AG09319 (cell line): ENCODE results near the gene DIP2C.

ENCODE experiments used
- DNase-seq: peaks from one replicate; pipeline ENCODE4 v3.0.0-alpha.2; 2010; ENCODE audit warnings: low read depth; ENCODE audit errors: extremely low read depth
- CTCF ChIP-seq: IDR thresholded peaks from 2 replicates; pipeline ENCODE4 v1.5.1; 2011; ENCODE audit warnings: low read depth, mild to moderate bottlenecking, inconsistent platforms, low read length, moderate library complexity

Gene DIP2C

DNA sequence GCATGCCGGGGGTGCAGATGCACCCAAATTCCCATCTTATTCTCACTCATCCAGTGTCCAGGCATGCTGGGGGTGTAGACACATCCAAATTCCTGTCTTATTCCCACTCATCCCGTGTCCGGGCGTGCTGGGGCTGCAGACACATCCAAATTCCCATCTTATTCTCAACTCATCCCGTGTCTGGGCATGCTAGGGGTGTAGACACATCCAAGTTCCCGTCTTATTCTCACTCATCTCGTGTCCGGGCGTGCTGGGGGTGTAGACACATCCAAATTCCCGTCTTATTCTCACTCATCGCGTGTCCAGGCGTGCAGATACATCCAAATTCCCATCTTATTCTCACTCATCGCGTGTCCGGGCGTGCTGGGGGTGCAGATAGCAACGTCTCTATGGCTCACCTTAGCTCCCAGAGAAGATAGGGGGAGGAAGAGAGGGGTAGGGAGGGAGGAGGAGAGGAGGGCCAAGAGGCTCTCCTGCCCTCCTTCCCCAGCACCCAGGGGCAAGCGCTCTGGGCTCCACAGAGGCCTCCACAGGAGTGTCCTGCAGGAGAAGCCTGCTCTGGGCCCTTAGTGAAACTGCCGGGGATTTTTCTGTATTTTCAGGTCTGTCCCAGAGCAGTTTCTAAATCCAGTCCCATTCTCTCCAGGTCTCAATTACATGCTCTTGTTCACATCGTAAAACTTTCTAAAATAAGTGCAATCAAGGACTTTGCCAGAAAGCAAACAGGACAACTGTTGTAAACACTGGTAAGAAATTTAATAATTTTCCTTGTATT, 210.8 kb downstream of the DIP2C start:
- TF ChIP-seq CTCF, result no peak
- no peak for DNase-seq

- DNase-seq, result no peak
- TF ChIP-seq CTCF, result no peak
Measured at GRCh38 chr10:477620-478019, 211.8 kb downstream of the DIP2C start.

DNA sequence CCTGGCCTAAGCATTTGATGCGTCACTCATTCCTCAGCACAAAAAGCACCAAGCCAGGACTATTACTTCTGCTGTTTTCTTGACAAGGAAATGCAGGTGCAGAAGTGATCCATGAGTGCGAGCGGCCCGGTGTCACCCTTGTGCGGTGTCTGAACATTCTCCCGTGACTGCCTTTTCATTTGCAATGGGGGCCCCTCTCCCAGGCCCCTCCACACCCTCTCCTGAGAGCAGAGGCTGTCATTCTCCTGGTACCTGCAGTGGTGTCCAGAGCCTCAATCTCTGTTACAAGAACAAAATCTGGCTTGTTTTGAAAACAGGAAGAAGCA, 213.1 kb downstream of the DIP2C start:
- TF ChIP-seq CTCF, result no peak
- DNase-seq, result no peak

GRCh38 chr10:475709-476454, 213.6 kb downstream of the DIP2C start:
- no peak for TF ChIP-seq CTCF
- DNase-seq, result no peak

- TF ChIP-seq CTCF, result no peak
- no peak for DNase-seq
Measured at GRCh38 chr10:474946-475345, 214.5 kb downstream of the DIP2C start.

GRCh38 chr10:474406-474805, 215.1 kb downstream of the DIP2C start:
- TF ChIP-seq CTCF, result no peak
- DNase-seq, result no peak

GRCh38 chr10:472241-472910, 217.1 kb downstream of the DIP2C start:
- no peak for DNase-seq
- TF ChIP-seq CTCF, result no peak
